Erythroblast (primary cell): ENCODE results near the gene PEX10.

Source experiments
- GATA1 ChIP-seq: IDR thresholded peaks from 2 replicates; pipeline ENCODE4 v1.6.1; 2011; ENCODE audit warnings: low read depth, mild to moderate bottlenecking, control low read depth, low read length, moderate library complexity
- POLR2A ChIP-seq: IDR thresholded peaks from 2 replicates; pipeline ENCODE4 v1.6.1; 2011; ENCODE audit warnings: mild to moderate bottlenecking, low read length

GRCh38 chr1:2412773-2413494 lies 570 bp upstream of the PEX10 start:
- TF ChIP-seq POLR2A, result peak; percentile 37
- TF ChIP-seq GATA1, result no peak
